SK-N-MC (cell line): ENCODE data around the gene H2AZ2.

Experiments used
- EZH2 ChIP-seq: fragments of 200-600 bp; sonication (generic); IDR thresholded peaks from one replicate; pipeline ENCODE4 v1.6.1; 2017; ENCODE audit warnings: antibody characterized with exemption
- POLR2AphosphoS5 ChIP-seq: IDR thresholded peaks from 2 replicates; pipeline ENCODE4 v1.6.1; 2012; ENCODE audit warnings: mild to moderate bottlenecking, low read depth, low read length, borderline replicate concordance

GRCh38 chr7:44891372-44891771 lies 43.5 kb upstream of the H2AZ2 start:
- no peak for TF ChIP-seq EZH2
- no peak for TF ChIP-seq POLR2AphosphoS5
